ENCODE results near the gene HMBS.

- TF ChIP-seq, protein P1, sequence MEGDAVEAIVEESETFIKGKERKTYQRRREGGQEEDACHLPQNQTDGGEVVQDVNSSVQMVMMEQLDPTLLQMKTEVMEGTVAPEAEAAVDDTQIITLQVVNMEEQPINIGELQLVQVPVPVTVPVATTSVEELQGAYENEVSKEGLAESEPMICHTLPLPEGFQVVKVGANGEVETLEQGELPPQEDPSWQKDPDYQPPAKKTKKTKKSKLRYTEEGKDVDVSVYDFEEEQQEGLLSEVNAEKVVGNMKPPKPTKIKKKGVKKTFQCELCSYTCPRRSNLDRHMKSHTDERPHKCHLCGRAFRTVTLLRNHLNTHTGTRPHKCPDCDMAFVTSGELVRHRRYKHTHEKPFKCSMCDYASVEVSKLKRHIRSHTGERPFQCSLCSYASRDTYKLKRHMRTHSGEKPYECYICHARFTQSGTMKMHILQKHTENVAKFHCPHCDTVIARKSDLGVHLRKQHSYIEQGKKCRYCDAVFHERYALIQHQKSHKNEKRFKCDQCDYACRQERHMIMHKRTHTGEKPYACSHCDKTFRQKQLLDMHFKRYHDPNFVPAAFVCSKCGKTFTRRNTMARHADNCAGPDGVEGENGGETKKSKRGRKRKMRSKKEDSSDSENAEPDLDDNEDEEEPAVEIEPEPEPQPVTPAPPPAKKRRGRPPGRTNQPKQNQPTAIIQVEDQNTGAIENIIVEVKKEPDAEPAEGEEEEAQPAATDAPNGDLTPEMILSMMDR (IDR thresholded peaks at IDR 0.05) = no peak
- no peak for TF ChIP-seq POLR2A (IDR thresholded peaks at IDR 0.05)
Measured at GRCh38 chr11:119111361-119111925, 26.8 kb downstream of the HMBS start.

All from uterus (tissue), 2 donors.